Panc1 (cell line): ENCODE data around the gene ERRFI1.

ENCODE experiments used
- CTCF ChIP-seq: fragments of 450-650 bp; IDR thresholded peaks from 2 replicates; pipeline ENCODE4 v1.5.1; 2017; ENCODE audit warnings: mild to moderate bottlenecking
- POLR2AphosphoS5 ChIP-seq: IDR thresholded peaks from 2 replicates; pipeline ENCODE4 v1.6.1; 2012; ENCODE audit warnings: mild to moderate bottlenecking, low read depth, low read length, moderate library complexity

- TF ChIP-seq CTCF (no peak), POLR2AphosphoS5 (no peak)
These were observed 53.0 kb downstream of the ERRFI1 start for GRCh38 chr1:7973086-7973485.
